Hypothalamus (tissue), 51 donors: ENCODE measurements around the gene SSNA1.

ENCODE experiments used
- DNase-seq, 51 donors: peaks; one replicate each; lab custom pipeline; 2025; lab: John Stamatoyannopoulos, UW

Gene SSNA1

DNA sequence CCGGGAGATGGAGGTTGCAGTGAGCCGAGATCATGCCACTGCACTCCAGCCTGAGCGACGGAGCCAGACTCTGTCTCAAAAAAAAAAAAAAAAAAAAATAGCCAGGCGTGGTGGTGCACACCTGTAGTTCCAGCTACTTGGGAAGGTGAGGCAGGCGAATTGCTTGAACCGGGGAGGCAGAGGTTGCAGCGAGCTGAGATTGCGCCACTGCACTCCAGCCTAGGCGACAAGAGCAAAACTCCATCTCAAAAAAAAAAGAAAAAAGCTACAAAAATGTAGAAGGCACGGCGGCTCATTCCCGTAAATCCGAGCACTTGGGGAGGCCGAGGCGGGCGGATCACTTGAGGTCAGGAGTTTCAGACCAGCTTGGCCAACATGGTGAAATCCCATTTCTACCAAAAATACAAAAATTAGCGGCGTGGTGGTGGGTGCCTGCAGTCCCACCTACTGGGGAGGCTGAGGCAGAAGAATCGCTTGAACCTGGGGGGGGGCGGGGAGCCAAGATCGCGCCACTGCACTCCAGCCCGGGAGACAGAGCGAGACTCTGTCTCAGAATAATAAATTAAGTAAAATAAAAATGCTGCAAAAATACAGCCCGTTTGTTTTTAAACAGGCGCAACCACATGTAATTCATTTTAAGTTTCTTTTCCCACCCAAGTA, 51.2 kb downstream of the SSNA1 start:
- DNase-seq = peak in 1 of 51 donors; percentile 33
